ENCODE data around the gene PFKFB1. TPM values are rescaled to one million over a fixed set of nuclear protein-coding genes. Genes with fewer than 3 reads are reported as not detected.

The PFKFB1 gene
- total RNA-seq, 1 experiment from 2014 or later = 0.31 TPM

DNA sequence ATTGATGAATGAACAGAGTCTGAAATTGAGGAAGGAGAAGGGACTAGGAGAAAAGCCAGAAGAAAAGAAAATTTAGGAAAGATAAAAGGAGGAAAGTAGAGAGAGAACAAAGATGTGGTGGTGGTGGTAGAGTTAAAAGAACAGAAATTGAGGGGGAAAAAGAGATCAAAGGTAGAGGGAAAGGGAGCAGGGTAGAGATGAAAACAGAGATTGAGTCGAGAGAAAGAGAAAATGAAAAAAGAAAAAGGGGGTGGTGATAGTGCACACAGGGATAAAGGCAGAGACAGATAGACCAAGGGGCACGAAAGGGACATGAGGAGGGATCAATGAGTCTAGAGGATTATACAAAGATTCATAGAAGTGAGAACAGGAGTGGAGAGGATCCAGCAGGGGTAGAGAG, 32.9 kb upstream of the PFKFB1 start:
- no peak overlapping the region for H3K27ac Mint-ChIP-seq (ENCODE audit: unreplicated experiment)
- BruUV-seq (replicated peaks) = no TSS peak
- DNase-seq = no peak
- intact Hi-C loops (cut with micrococcal nuclease; ENCODE audit: unreplicated experiment) = no loop called here
- no peak for TF ChIP-seq CTCF (IDR thresholded peaks at IDR 0.05; ENCODE audit: unreplicated experiment)
- CTCF ChIA-PET = no interaction called here
- H3K9me3 Mint-ChIP-seq (ENCODE audit: low read depth, unreplicated experiment) = no peaks in the 10 kb centered on the region
- peaks cover 21% of the 10 kb centered on the region for H3K4me1 Mint-ChIP-seq (ENCODE audit: low read depth, unreplicated experiment)
- H3K27me3 Mint-ChIP-seq (ENCODE audit: unreplicated experiment) = no peaks in the 10 kb centered on the region
- H3K36me3 Mint-ChIP-seq (ENCODE audit: insufficient read depth, unreplicated experiment) = no peaks in the 10 kb centered on the region
- H3K4me3 Mint-ChIP-seq (ENCODE audit: low read depth, unreplicated experiment) = no peak overlapping the region

DNA sequence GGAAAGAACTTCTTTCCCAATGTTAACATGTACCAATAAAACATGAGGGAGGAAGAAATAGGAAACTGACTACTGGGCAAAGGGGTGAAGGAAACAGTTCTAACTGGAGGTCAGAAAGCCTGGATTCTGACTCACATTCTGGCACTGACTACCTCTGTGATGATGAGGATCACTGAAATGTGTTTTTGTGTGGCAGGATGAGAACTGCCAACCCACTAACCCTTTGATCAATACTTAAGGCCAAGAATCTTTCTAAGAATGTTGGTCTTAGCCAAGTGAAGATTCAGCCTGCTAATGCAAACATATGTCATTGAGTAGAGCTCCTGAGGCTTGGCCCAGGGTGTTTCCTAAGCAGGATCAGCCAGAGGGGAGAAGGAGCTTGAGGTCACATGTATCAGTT, 32.2 kb upstream of the PFKFB1 start:
- no TSS peak for BruUV-seq (replicated peaks)
- no peak overlapping the region for H3K4me3 Mint-ChIP-seq (ENCODE audit: low read depth, unreplicated experiment)
- CTCF ChIA-PET = no interaction called here
- H3K9me3 Mint-ChIP-seq (ENCODE audit: low read depth, unreplicated experiment) = no peaks in the 10 kb centered on the region
- no peak for DNase-seq
- intact Hi-C loops (cut with micrococcal nuclease; ENCODE audit: unreplicated experiment) = no loop called here
- TF ChIP-seq CTCF (IDR thresholded peaks at IDR 0.05; ENCODE audit: unreplicated experiment) = no peak
- peaks cover 21% of the 10 kb centered on the region for H3K4me1 Mint-ChIP-seq (ENCODE audit: low read depth, unreplicated experiment)
- no peaks in the 10 kb centered on the region for H3K36me3 Mint-ChIP-seq (ENCODE audit: insufficient read depth, unreplicated experiment)
- H3K27me3 Mint-ChIP-seq (ENCODE audit: unreplicated experiment) = no peaks in the 10 kb centered on the region
- no peak overlapping the region for H3K27ac Mint-ChIP-seq (ENCODE audit: unreplicated experiment)

DNA sequence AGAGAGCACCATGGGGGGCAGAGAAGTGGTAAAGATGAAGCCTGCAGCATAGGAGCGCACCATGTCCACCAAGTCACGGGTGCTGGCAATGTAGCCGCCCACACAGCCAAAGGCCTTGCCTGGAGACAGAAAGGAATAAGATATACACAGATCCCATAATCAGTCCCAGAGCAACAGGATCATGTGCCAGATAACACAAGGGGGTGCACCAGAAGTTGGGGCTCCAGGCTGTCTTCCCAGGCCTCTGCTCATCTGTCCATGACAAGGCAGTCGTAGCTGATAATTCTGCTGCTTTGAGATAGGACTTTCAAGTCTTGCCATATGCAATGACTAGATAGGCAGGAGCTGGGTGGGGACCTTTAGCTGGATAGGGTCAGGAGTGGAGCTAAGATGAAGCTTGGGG, 20.9 kb upstream of the PFKFB1 start:
- Mint-ChIP-seq H3K4me1 (ENCODE audit: low read depth, unreplicated experiment) (no peaks in the 10 kb centered on the region), H3K9me3 (ENCODE audit: low read depth, unreplicated experiment) (no peaks in the 10 kb centered on the region), H3K4me3 (ENCODE audit: low read depth, unreplicated experiment) (no peak overlapping the region), H3K27me3 (ENCODE audit: unreplicated experiment) (no peaks in the 10 kb centered on the region), H3K36me3 (ENCODE audit: insufficient read depth, unreplicated experiment) (no peaks in the 10 kb centered on the region), H3K27ac (ENCODE audit: unreplicated experiment) (no peak overlapping the region)
- intact Hi-C loops (cut with micrococcal nuclease; ENCODE audit: unreplicated experiment) = no loop called here
- no peak for DNase-seq
- BruUV-seq (replicated peaks) = no TSS peak
- CTCF ChIA-PET = no interaction called here
- TF ChIP-seq CTCF (IDR thresholded peaks at IDR 0.05; ENCODE audit: unreplicated experiment) = no peak

DNA sequence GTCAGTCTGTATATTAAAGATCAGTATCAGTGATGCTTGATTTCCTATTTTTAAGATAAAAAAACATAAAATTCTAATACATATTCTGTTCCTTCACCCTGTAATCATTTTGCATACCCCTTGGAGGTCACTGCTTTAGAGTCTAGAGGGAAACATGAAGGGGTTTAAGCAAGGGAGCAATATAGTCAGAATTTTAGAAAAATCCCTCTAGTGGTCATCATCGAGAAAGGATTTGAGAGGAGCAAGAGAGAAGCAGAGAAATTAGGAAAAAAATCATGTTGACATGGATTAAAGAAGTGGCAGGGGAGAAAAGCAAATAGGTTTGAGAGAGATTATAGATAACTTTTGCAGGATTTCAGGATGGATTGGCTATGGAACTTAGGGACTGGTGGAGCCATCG, 17.3 kb upstream of the PFKFB1 start:
- no peak overlapping the region for H3K27ac Mint-ChIP-seq (ENCODE audit: unreplicated experiment)
- H3K9me3 Mint-ChIP-seq (ENCODE audit: low read depth, unreplicated experiment) = no peaks in the 10 kb centered on the region
- no peak for TF ChIP-seq CTCF (IDR thresholded peaks at IDR 0.05; ENCODE audit: unreplicated experiment)
- no peaks in the 10 kb centered on the region for H3K36me3 Mint-ChIP-seq (ENCODE audit: insufficient read depth, unreplicated experiment)
- H3K27me3 Mint-ChIP-seq (ENCODE audit: unreplicated experiment) = no peaks in the 10 kb centered on the region
- intact Hi-C loops (cut with micrococcal nuclease; ENCODE audit: unreplicated experiment) = no loop called here
- no peak overlapping the region for H3K4me3 Mint-ChIP-seq (ENCODE audit: low read depth, unreplicated experiment)
- H3K4me1 Mint-ChIP-seq (ENCODE audit: low read depth, unreplicated experiment) = peaks cover 22% of the 10 kb centered on the region
- CTCF ChIA-PET = no interaction called here
- no TSS peak for BruUV-seq (replicated peaks)
- no peak for DNase-seq

All from Calu3 (cell line).